ENCODE measurements around the gene DCUN1D3.

DCUN1D3 gene

DNA sequence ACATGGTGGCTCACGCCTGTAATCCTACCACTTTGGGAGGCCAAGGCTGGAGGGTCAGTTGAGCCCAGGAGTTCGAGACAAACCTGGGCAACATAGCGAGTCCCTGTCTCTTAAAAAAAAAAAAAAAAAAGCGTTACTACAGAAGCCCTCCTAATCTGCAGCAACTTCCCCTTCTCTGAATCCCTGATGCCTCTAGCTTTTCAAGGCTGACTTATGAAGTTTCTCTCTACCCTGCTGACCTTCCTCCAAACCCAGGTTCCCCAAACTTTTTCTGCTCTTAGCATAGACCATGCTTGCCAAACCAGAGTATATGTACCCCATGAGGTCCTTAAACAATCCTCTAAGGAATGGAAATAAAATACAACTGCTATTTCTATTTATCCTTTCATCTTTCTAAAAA, 16.8 kb upstream of the DCUN1D3 start:
- Histone ChIP-seq H3K4me1 (ENCODE audit: insufficient read depth, low read length, severe bottlenecking) (peaks cover 38% of the 10 kb centered on the region), H3K9me2 (ENCODE audit: low read depth, low read length) (no peaks in the 10 kb centered on the region), H3K79me2 (ENCODE audit: insufficient read depth, low read length) (no peaks in the 10 kb centered on the region), H3F3A (ENCODE audit: insufficient read depth, low read length) (no peaks in the 10 kb centered on the region), H3K4me2 (ENCODE audit: low read length) (no peak overlapping the region), H3K27ac (ENCODE audit: low read depth, low read length, poor library complexity, severe bottlenecking) (no peak overlapping the region), H2AFZ (ENCODE audit: low read length) (no peak overlapping the region), H3K27me3 (ENCODE audit: insufficient read depth, low read length) (no peaks in the 10 kb centered on the region), H3K9me3 (ENCODE audit: low read length) (no peaks in the 10 kb centered on the region), H3K4me3 (ENCODE audit: low read depth, low read length, poor library complexity, severe bottlenecking) (no peak overlapping the region), H3K9ac (ENCODE audit: low read length) (no peak overlapping the region), H4K20me1 (ENCODE audit: insufficient read depth, low read length) (no peaks in the 10 kb centered on the region), H3K36me3 (ENCODE audit: insufficient read depth, low read length) (no peaks in the 10 kb centered on the region; the same call in 1 of the 2 replicates)
- TF ChIP-seq, protein P1, sequence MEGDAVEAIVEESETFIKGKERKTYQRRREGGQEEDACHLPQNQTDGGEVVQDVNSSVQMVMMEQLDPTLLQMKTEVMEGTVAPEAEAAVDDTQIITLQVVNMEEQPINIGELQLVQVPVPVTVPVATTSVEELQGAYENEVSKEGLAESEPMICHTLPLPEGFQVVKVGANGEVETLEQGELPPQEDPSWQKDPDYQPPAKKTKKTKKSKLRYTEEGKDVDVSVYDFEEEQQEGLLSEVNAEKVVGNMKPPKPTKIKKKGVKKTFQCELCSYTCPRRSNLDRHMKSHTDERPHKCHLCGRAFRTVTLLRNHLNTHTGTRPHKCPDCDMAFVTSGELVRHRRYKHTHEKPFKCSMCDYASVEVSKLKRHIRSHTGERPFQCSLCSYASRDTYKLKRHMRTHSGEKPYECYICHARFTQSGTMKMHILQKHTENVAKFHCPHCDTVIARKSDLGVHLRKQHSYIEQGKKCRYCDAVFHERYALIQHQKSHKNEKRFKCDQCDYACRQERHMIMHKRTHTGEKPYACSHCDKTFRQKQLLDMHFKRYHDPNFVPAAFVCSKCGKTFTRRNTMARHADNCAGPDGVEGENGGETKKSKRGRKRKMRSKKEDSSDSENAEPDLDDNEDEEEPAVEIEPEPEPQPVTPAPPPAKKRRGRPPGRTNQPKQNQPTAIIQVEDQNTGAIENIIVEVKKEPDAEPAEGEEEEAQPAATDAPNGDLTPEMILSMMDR (IDR thresholded peaks at IDR 0.05; ENCODE audit: low read length), result no peak
- TF ChIP-seq EZH2 (IDR thresholded peaks at IDR 0.05; ENCODE audit: borderline replicate concordance, low read length), result no peak

DNA sequence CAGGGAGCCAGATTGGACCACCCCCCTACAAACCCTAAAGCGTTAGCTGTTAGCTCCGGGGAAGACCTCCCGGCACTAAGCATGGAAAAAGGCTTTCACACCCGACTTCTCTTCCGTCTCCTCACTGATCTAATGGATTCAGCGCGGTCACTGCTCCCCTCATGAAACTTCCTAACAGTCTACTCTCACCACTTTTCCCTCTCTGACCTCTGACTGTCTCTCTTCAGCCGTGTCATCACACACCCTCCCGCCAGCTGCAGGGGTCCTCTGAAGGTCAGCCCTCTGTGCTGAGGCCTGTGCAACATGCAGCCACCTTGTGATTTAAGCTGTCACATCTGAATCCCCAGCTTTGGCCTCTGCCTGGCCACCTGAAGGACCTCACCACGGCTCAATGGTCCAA, 16.1 kb upstream of the DCUN1D3 start:
- no peak overlapping the region for H3K4me3 ChIP-seq (ENCODE audit: low read depth, low read length, poor library complexity, severe bottlenecking)
- H3K9me3 ChIP-seq (ENCODE audit: low read length), result no peaks in the 10 kb centered on the region
- peaks cover 38% of the 10 kb centered on the region for H3K4me1 ChIP-seq (ENCODE audit: insufficient read depth, low read length, severe bottlenecking)
- no peaks in the 10 kb centered on the region for H3K79me2 ChIP-seq (ENCODE audit: insufficient read depth, low read length)
- H3K4me2 ChIP-seq (ENCODE audit: low read length), result no peak overlapping the region
- TF ChIP-seq, protein P1 (IDR thresholded peaks at IDR 0.05; ENCODE audit: low read length), result no peak
- no peak for TF ChIP-seq EZH2 (IDR thresholded peaks at IDR 0.05; ENCODE audit: borderline replicate concordance, low read length)
- peak overlapping the region; percentile 78 for H3K27ac ChIP-seq (ENCODE audit: low read depth, low read length, poor library complexity, severe bottlenecking)
- H3K9ac ChIP-seq (ENCODE audit: low read length), result no peak overlapping the region
- H3K36me3 ChIP-seq (ENCODE audit: insufficient read depth, low read length), result no peaks in the 10 kb centered on the region; the same call in 1 of the 2 replicates
- H4K20me1 ChIP-seq (ENCODE audit: insufficient read depth, low read length), result no peaks in the 10 kb centered on the region
- no peaks in the 10 kb centered on the region for H3K9me2 ChIP-seq (ENCODE audit: low read depth, low read length)
- no peak overlapping the region for H2AFZ ChIP-seq (ENCODE audit: low read length)
- no peaks in the 10 kb centered on the region for H3K27me3 ChIP-seq (ENCODE audit: insufficient read depth, low read length)
- H3F3A ChIP-seq (ENCODE audit: insufficient read depth, low read length), result no peaks in the 10 kb centered on the region

DNA sequence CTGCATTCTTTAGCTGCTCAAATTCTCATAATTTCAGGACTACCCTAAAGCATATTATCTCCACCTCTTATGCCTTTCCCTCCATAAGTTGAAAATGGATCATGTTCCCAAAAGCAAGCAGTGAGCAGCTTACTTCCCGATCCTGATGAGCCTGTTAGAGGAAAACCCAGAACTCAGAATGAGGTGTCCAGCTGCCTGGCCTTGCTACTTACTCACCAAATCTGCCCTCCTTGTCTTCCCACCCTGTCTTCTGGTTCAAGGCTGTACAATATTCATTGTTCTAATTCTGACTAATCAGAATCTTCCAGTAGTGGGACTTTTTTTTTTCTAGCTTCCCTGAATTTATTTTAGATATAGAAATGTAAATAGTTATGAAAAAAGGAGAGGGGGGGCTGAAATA, 11.2 kb upstream of the DCUN1D3 start:
- H4K20me1 ChIP-seq (ENCODE audit: insufficient read depth, low read length), result no peaks in the 10 kb centered on the region
- no peaks in the 10 kb centered on the region for H3K79me2 ChIP-seq (ENCODE audit: insufficient read depth, low read length)
- H3K9ac ChIP-seq (ENCODE audit: low read length), result no peak overlapping the region
- H3K27me3 ChIP-seq (ENCODE audit: insufficient read depth, low read length), result no peaks in the 10 kb centered on the region
- H3K4me2 ChIP-seq (ENCODE audit: low read length), result no peak overlapping the region
- H2AFZ ChIP-seq (ENCODE audit: low read length), result no peak overlapping the region
- no peaks in the 10 kb centered on the region for H3F3A ChIP-seq (ENCODE audit: insufficient read depth, low read length)
- H3K9me2 ChIP-seq (ENCODE audit: low read depth, low read length), result no peaks in the 10 kb centered on the region
- H3K4me1 ChIP-seq (ENCODE audit: insufficient read depth, low read length, severe bottlenecking), result peaks cover 31% of the 10 kb centered on the region
- H3K27ac ChIP-seq (ENCODE audit: low read depth, low read length, poor library complexity, severe bottlenecking), result no peak overlapping the region
- no peaks in the 10 kb centered on the region for H3K36me3 ChIP-seq (ENCODE audit: insufficient read depth, low read length)
- H3K9me3 ChIP-seq (ENCODE audit: low read length), result no peaks in the 10 kb centered on the region
- TF ChIP-seq EZH2 (IDR thresholded peaks at IDR 0.05; ENCODE audit: borderline replicate concordance, low read length), result no peak
- TF ChIP-seq, protein P1 (IDR thresholded peaks at IDR 0.05; ENCODE audit: low read length), result no peak
- H3K4me3 ChIP-seq (ENCODE audit: low read depth, low read length, poor library complexity, severe bottlenecking), result no peak overlapping the region
